Effector memory CD8-positive, alpha-beta T cell (primary cell): Measurements from ENCODE around the gene SPOCK1.

Experiments used
- ATAC-seq: fragments of 150-1000 bp; cut with Tn5 transposase; replicated peaks from 2 replicates; pipeline ENCODE4 v1.10.0; 2021; ENCODE audit warnings: mild to moderate bottlenecking, moderate library complexity
- DNase-seq, 3 experiments: peaks; one replicate each; pipeline ENCODE4 v3.0.0; 2021
- H3K27ac Mint-ChIP-seq, 2 donors: one replicate each; pipeline ENCODE4 v1.8.0; 2022; ENCODE audit warnings: mild to moderate bottlenecking in 2 of 2, mixed read lengths in 2 of 2, moderate library complexity in 2 of 2
- H3K27me3 Mint-ChIP-seq, 2 donors: one replicate each; pipeline ENCODE4 v1.8.0; 2022; ENCODE audit warnings: mixed read lengths in 2 of 2
- H3K36me3 Mint-ChIP-seq: one replicate; pipeline ENCODE4 v1.8.0; 2022; ENCODE audit warnings: mild to moderate bottlenecking, moderate library complexity, mixed read lengths; ENCODE audit not compliant: insufficient read depth
- H3K4me1 Mint-ChIP-seq, 2 donors: one replicate each; pipeline ENCODE4 v1.8.0; 2022; ENCODE audit warnings: low read depth in 2 of 2, mixed read lengths in 2 of 2
- H3K4me3 Mint-ChIP-seq, 2 donors: one replicate each; pipeline ENCODE4 v1.8.0; 2022; ENCODE audit warnings: mild to moderate bottlenecking in 2 of 2, mixed read lengths in 2 of 2, moderate library complexity in 2 of 2
- H3K9me3 Mint-ChIP-seq, 2 donors: one replicate each; pipeline ENCODE4 v1.8.0; 2022; ENCODE audit warnings: mixed read lengths in 2 of 2

SPOCK1 gene

DNA sequence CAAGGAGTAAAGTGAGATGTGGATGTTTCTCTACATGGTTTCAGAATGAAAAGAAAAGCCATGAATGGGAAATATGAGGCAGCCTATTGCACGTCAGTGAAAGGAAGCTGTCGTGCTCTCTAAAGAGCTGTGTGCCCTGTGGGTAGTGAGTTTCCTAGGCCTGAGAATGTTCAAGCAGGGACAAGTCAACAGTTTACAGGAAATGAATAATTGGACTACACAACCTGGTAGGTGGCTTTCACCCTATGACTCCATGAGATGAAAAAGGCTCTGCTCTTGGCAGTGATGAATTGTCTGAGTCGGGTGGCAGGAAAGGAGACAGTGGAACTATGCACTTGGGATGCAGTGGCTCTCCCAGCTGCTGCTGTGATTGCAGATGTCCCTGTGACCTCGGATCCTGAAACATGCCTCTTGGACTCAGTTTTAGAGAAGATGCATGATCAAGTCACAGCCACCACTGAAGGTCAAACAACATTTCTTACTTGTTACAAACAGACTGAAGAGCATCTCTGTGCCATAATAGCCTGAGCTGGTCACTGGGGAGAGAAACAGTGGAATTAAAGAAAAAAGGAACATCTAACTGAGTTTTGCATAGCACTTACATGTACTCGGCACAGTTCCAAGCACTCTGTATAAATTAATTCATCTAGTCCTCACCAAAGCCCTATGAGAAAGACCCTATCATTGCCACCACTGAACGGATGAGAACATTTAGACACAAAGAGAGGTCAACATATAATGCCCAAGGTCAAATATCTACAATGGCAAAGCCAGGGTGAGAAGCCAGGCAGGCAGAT lies 293.7 kb downstream of the SPOCK1 start:
- Mint-ChIP-seq H3K4me3 (no peak overlapping the region), H3K9me3 (peaks cover 2 to 14% of the 10 kb centered on the region in 2 donors), H3K27ac (no peak overlapping the region), H3K36me3 (no peaks in the 10 kb centered on the region), H3K27me3 (peaks cover 16% of the 10 kb centered on the region in 2 donors), H3K4me1 (no peaks in the 10 kb centered on the region)
- DNase-seq (no peak), ATAC-seq (no peak)

- no peak overlapping the region for H3K4me3 Mint-ChIP-seq
- H3K27ac Mint-ChIP-seq, result no peak overlapping the region
- peaks cover 13 to 16% of the 10 kb centered on the region in 2 donors for H3K27me3 Mint-ChIP-seq
- H3K9me3 Mint-ChIP-seq, result peaks cover 8 to 14% of the 10 kb centered on the region in 2 donors
- no peaks in the 10 kb centered on the region for H3K36me3 Mint-ChIP-seq
- DNase-seq (no peak), ATAC-seq (no peak)
- H3K4me1 Mint-ChIP-seq, result no peaks in the 10 kb centered on the region
Measured at GRCh38 chr5:137203011-137203632, 296.0 kb downstream of the SPOCK1 start.

GRCh38 chr5:137201876-137202275 lies 297.2 kb downstream of the SPOCK1 start:
- H3K27me3 Mint-ChIP-seq, result peaks cover 6 to 16% of the 10 kb centered on the region in 2 donors
- H3K4me1 Mint-ChIP-seq, result no peaks in the 10 kb centered on the region
- ATAC-seq (no peak), DNase-seq (no peak)
- H3K36me3 Mint-ChIP-seq, result no peaks in the 10 kb centered on the region
- no peak overlapping the region for H3K27ac Mint-ChIP-seq
- peaks cover 8 to 14% of the 10 kb centered on the region in 2 donors for H3K9me3 Mint-ChIP-seq
- no peak overlapping the region for H3K4me3 Mint-ChIP-seq

GRCh38 chr5:137200906-137201700 lies 298.0 kb downstream of the SPOCK1 start:
- H3K9me3 Mint-ChIP-seq, result peaks cover 9 to 14% of the 10 kb centered on the region in 2 donors
- H3K27me3 Mint-ChIP-seq, result peaks cover 6 to 16% of the 10 kb centered on the region in 2 donors
- H3K4me1 Mint-ChIP-seq, result no peaks in the 10 kb centered on the region
- no peak overlapping the region for H3K4me3 Mint-ChIP-seq
- no peak overlapping the region for H3K27ac Mint-ChIP-seq
- no peak for ATAC-seq
- no peaks in the 10 kb centered on the region for H3K36me3 Mint-ChIP-seq
- no peak for DNase-seq

- Mint-ChIP-seq H3K9me3 (peaks cover 6 to 9% of the 10 kb centered on the region in 2 donors), H3K4me1 (no peaks in the 10 kb centered on the region), H3K27ac (no peak overlapping the region), H3K27me3 (peaks cover 6 to 7% of the 10 kb centered on the region in 2 donors), H3K36me3 (no peaks in the 10 kb centered on the region), H3K4me3 (no peak overlapping the region)
- DNase-seq (no peak), ATAC-seq (no peak)
Measured at GRCh38 chr5:137199966-137200365, 299.2 kb downstream of the SPOCK1 start.

DNA sequence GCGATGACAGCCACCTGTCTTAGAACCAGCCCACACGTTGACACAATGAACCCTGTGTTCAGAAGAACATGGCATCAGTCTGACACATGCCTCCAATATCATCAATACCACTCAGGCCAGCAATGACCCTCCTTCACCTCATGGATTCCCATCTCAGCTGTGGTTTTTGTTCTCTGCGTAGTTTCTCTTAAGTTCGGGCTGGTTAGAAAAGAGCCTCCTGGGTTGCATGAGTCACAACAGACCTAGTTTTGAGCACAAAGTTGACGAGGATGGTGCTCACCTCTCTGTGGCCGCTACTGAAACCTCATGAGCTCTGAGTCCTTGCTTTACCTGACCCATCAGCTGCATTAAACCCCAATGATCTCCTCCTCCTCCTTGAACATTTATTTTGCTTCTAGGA lies 299.9 kb downstream of the SPOCK1 start:
- H3K4me1 Mint-ChIP-seq, result no peaks in the 10 kb centered on the region
- H3K27ac Mint-ChIP-seq, result no peak overlapping the region
- no peaks in the 10 kb centered on the region for H3K36me3 Mint-ChIP-seq
- no peaks in the 10 kb centered on the region for H3K27me3 Mint-ChIP-seq
- H3K9me3 Mint-ChIP-seq, result peaks cover 0 to 7% of the 10 kb centered on the region in 2 donors
- no peak overlapping the region for H3K4me3 Mint-ChIP-seq
- no peak for DNase-seq
- no peak for ATAC-seq

DNA sequence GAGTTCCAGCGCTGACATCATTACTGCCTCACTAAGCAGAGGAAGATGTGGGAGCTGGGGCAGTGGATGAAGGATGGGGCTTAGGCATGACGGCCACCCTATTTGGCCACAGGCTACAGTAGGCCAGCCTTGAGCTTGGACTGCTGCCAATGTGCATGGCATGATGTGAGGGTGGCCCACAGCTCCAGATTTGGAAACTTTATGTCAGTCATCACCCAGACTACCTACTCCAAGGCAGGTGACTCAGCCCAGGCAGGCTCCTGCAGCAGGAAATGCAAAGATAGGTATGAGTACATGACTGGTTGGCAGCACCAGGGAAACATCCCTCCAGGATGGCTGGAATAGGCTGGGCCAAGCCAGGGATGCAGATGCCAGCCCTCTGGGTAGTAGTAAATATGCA lies 303.6 kb downstream of the SPOCK1 start:
- DNase-seq (no peak), ATAC-seq (no peak)
- H3K27ac Mint-ChIP-seq, result no peak overlapping the region
- peaks cover 0 to 7% of the 10 kb centered on the region in 2 donors for H3K9me3 Mint-ChIP-seq
- H3K4me1 Mint-ChIP-seq, result no peaks in the 10 kb centered on the region
- no peak overlapping the region for H3K4me3 Mint-ChIP-seq
- no peaks in the 10 kb centered on the region for H3K27me3 Mint-ChIP-seq
- peaks cover 3% of the 10 kb centered on the region for H3K36me3 Mint-ChIP-seq

DNA sequence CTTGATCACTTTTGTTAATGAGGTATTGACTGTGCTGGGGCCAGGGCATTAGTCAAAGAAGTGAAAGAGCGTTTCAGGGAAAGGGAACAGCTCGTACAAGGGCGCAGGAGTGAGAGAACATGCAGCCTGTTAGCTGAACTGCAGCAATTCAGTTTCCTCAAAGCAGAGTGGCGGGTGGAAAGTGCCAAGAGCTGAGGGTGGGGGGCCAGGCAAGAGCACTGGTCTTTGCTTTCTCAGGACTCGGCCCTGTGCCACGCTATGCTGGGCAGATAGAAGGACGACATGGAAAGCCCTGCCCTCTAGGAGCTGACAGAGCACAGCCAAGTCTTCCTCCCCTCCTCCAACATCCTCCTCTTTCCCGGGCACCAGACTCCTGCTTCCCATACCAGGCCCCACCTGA lies 304.8 kb downstream of the SPOCK1 start:
- DNase-seq (no peak), ATAC-seq (no peak)
- Mint-ChIP-seq H3K36me3 (peaks cover 3% of the 10 kb centered on the region), H3K27ac (no peak overlapping the region), H3K4me1 (no peaks in the 10 kb centered on the region), H3K9me3 (peaks cover 0 to 2% of the 10 kb centered on the region in 2 donors), H3K4me3 (no peak overlapping the region), H3K27me3 (no peaks in the 10 kb centered on the region)

GRCh38 chr5:137192293-137192743 lies 306.8 kb downstream of the SPOCK1 start:
- DNase-seq (no peak), ATAC-seq (no peak)
- H3K36me3 Mint-ChIP-seq, result peaks cover 3% of the 10 kb centered on the region
- peaks cover 3 to 9% of the 10 kb centered on the region in 2 donors for H3K9me3 Mint-ChIP-seq
- H3K27me3 Mint-ChIP-seq, result no peaks in the 10 kb centered on the region
- H3K4me1 Mint-ChIP-seq, result no peaks in the 10 kb centered on the region
- H3K4me3 Mint-ChIP-seq, result no peak overlapping the region
- no peak overlapping the region for H3K27ac Mint-ChIP-seq

DNA sequence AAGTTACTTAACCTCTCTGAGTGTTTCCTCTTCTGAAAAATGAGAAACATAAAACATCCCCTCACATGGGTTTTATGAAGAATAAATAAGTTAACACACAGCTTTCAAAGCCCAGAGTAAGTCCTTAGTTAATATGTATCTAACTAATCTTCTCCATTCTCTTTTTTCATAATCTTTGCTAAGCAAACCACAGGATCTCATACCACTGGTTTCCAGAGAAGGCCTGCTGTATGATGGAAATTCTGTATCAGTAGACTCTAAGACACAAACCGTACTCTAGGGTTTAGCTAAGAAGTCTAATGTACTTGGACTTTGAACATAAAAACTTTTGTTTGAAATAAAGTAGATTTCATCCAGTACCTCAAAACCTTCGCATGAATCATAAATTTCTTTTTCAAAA lies 307.9 kb downstream of the SPOCK1 start:
- ATAC-seq (no peak), DNase-seq (no peak)
- Mint-ChIP-seq H3K27me3 (no peaks in the 10 kb centered on the region), H3K4me3 (no peak overlapping the region), H3K4me1 (no peaks in the 10 kb centered on the region), H3K27ac (no peak overlapping the region), H3K9me3 (peaks cover 4 to 13% of the 10 kb centered on the region in 2 donors), H3K36me3 (peaks cover 3% of the 10 kb centered on the region)

DNA sequence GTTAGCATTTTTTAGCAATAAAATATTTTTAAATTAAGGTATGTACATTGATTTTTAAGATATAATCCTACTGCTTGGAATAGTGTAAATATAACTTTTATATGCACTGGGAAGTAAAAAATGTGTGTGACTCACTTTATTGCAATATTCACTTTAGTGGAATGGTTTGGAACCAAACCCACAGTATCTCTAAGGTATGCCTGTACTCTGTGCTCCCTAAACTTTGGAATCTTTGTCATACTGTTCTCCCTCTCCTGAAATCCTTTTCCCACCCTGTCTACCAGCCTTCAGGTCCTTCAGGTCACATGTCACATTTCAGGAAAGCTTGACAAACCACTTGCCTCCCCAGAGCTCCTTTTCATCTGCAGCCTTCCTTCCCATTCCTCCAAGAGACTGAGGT lies 308.7 kb downstream of the SPOCK1 start:
- Mint-ChIP-seq H3K9me3 (peaks cover 4 to 13% of the 10 kb centered on the region in 2 donors), H3K4me3 (no peak overlapping the region), H3K4me1 (no peaks in the 10 kb centered on the region), H3K36me3 (peaks cover 3% of the 10 kb centered on the region), H3K27me3 (no peaks in the 10 kb centered on the region), H3K27ac (no peak overlapping the region)
- no peak for ATAC-seq
- DNase-seq, result no peak

DNA sequence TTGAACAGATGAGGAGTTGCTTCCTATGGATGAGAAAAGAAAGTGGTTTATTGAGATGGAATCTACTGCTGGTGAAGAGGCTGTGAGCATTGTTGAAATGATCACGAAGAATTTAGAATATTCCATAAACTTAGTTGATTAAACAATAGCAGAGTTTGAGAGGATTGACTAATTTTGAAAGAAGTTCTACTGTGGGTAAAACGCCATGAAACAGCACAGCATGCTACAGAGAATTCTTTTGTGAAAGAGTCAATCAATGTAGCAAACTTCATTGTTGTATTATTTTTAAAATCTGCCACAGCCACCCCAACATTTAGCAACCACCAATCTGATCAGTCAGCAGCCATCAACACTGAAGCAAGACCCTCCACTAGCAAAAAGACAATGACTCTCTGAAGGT lies 309.1 kb downstream of the SPOCK1 start:
- H3K36me3 Mint-ChIP-seq, result peaks cover 3% of the 10 kb centered on the region
- H3K4me3 Mint-ChIP-seq, result no peak overlapping the region
- DNase-seq, result no peak
- H3K27ac Mint-ChIP-seq, result no peak overlapping the region
- no peaks in the 10 kb centered on the region for H3K4me1 Mint-ChIP-seq
- no peaks in the 10 kb centered on the region for H3K27me3 Mint-ChIP-seq
- peaks cover 4 to 13% of the 10 kb centered on the region in 2 donors for H3K9me3 Mint-ChIP-seq
- no peak for ATAC-seq

DNA sequence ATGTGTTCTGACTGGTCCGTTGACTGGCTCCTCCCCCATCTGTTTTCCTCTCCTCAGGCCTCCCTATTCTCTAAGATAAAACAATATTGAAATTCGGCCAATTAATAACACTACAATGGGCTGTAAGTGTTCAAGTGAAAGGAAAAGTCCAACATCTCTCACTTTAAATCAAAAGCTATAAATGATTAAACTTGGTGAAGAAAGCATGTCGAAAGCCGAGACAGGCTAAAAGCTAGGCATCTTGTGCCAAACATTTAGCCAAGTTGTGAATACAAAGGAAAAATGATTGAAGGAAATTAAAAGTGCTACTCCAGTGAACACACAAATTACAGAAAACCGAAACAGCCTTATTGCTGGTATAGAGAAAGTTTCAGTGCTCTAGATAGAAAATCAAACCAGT lies 310.6 kb downstream of the SPOCK1 start:
- H3K36me3 Mint-ChIP-seq, result peaks cover 3% of the 10 kb centered on the region
- DNase-seq (no peak), ATAC-seq (no peak)
- H3K27me3 Mint-ChIP-seq, result no peaks in the 10 kb centered on the region
- H3K27ac Mint-ChIP-seq, result no peak overlapping the region
- H3K4me1 Mint-ChIP-seq, result no peaks in the 10 kb centered on the region
- H3K9me3 Mint-ChIP-seq, result peaks cover 4 to 13% of the 10 kb centered on the region in 2 donors
- H3K4me3 Mint-ChIP-seq, result no peak overlapping the region
